COLO668 (cell line): ENCODE measurements around the gene ULBP2.
"Not testable (repeated sequence)": the region's sequence is repeated elsewhere in the genome, so short reads cannot be mapped to it uniquely, and the experiment has no call there.

ENCODE experiments used
- DNase-seq: peaks from one replicate; lab custom pipeline; 2025; ENCODE audit not compliant: unreplicated experiment; lab: John Stamatoyannopoulos, UW

The ULBP2 gene

DNA sequence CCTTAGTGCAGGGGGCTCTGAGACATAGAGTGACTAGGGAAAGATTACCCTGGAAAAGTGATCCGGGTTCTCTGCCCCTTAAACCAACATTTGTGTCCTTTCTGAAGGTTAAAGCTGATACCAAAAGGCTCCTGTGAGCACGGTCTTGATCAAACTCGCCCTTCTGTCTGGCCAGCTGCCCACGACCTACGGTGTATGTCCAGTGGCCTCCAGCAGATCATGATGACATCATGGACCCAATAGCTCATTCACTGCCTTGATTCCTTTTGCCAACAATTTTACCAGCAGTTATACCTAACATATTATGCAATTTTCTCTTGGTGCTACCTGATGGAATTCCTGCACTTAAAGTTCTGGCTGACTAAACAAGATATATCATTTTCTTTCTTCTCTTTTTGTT is 6.8 kb downstream of the ULBP2 start:
- DNase-seq: no peak

DNA sequence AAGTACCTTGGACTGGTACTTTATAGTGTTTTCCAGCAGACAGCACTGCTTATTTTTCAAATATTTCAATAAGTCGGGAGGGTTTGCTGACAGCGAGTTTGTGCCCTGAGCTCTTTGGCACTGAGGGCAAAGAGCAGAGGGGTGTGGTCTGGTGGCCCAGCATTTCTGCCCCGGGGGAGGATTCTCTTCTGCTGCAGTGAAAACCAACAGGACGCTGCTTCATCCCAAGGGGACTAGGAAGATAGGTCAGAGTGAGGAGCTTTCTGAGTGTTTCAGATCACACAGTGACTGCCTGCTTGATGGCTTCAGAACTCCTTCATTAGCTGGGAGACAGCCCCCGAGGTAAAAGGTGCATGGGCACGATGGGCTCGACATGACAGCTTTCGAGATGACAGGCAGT is 8.6 kb downstream of the ULBP2 start:
- DNase-seq: no peak

DNA sequence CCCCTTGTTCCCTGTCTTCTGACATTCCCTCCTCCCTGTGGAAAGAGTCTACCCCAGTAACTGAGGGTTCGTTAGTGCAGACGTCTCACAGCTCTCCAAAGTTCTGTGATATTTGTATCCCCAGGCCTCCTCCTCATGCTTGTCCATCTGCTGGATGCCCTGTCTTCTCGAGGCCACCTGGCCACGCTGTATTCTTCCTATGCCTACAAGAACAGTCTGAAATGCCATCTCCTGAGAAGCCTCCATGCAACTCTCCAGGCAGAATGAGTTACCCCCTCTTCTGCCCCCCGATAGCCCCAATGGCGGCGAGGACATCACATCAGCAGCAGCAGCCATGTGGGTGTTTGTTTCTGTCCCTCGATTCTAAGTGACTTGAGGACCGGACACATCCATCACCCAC is 9.3 kb downstream of the ULBP2 start:
- DNase-seq: no peak

DNA sequence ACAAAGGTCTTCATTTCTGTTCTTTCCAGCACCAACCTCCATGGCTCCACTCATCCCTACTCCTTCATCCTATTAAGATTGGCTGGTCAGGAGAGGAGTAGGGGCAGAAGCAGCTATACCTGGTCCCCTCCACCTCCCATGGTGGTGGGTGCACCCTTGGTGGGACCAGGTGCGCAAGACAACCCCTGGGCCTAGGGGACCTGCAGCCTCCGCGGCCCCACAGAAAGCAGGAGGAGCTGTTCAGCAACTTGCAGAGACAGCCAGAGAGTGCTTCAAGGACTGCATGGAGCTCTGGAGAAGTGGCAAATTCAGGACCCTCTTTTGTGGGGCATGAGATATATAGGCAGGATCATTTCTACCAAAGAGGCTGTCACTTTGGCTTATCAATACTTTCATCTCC is 9.8 kb downstream of the ULBP2 start:
- no peak for DNase-seq

DNA sequence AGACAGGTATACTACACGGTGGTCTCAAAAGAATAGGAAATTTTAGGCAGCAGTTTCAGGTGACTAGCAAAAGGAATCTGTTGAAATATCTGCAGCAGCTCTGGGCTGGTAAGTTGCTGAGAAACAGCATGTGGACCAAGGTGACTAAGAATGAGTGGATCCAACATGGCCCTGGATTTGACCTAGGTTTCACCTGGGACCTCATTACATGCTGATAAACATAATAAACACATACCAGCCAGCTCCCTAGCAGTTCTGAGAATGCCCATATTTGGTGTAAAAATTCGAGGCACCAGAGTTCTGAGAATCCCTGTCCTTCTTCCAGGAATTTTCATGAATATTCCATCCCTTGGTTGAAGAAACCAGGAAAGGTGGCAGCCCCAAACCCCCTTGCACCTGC is 11.6 kb downstream of the ULBP2 start:
- DNase-seq: not testable (repeated sequence)

DNA sequence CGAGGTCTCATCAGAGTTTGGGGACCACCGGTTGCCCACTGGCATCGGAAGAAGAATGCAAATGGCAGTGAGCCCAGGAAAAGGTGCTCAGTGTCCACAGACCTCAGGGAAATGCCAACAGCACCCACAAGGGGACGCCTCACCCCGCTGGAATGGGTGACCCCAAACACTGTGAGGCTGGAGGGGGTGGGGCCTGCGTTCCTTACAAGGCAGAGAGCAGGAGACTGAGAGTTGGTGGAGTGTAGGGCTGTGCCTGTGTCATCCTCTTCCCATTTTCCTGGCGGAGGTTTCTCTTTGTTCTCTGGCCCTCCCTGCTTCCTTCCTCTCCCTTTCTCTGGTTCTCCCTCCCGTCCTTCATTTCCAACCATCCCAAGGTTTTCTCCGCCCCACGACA is 12.1 kb downstream of the ULBP2 start:
- DNase-seq: not testable (repeated sequence)

DNA sequence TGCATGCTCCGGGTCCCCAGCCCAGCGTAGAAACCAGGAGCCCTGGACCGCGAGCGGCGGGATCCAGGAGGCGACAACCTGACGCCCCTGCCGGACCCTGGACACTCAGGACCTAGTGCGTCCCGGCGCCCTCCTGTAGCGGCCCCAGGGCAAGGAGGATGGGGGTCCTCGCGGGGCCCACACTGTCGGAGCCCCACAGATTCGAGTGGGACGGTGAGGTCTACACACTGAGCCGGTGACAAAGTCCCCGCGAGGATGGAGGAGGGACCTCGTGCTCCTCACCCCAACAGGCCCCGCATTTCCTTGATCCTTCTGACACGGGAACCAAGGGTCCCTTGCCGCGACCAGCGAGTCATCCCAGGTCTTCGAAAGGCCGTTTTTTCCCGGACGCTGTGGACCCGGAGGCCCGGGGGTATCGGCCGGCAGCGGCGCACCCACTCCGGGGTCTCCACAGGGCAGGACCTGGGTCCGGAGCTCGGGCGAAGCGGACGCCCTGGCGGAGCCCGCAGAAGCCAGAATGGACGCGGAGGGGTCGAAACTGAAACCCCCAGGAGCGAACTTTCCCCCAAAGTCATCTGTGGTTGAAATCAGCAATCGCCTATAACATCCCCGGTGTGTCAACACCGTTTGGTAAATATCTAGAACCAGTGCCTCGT is 12.6 kb downstream of the ULBP2 start:
- DNase-seq: not testable (repeated sequence)

DNA sequence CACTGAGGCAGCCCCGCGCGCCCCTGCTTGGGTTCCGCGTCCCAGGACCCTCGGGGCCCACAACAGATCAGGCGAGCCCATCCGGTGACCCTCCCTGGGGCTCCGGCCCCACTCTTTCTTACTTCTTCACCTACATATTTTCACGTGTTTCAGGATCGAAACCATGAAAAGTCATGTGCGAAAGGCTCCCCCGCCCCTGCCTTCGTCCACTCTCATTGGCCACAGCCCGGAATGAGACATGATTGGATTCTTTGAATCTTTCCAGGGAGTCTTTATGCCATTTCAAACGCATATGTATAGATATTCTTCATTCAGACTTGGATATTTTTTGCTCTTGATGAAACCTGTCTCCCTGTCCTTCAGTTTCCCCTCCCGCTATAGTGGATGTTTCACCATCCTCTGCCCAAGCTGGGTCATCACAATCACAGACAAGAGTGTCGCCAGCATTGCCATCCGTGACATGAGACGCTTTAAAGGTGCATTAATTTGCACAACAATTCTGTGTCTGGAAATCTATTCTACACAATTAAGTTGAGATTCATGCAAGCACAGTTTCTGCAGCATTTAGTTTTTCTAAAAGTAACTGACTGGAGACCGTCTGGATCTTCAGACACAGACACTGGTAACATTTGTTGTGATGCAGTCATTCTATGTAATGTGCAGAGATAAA is 13.3 kb downstream of the ULBP2 start:
- DNase-seq: not testable (repeated sequence)

DNA sequence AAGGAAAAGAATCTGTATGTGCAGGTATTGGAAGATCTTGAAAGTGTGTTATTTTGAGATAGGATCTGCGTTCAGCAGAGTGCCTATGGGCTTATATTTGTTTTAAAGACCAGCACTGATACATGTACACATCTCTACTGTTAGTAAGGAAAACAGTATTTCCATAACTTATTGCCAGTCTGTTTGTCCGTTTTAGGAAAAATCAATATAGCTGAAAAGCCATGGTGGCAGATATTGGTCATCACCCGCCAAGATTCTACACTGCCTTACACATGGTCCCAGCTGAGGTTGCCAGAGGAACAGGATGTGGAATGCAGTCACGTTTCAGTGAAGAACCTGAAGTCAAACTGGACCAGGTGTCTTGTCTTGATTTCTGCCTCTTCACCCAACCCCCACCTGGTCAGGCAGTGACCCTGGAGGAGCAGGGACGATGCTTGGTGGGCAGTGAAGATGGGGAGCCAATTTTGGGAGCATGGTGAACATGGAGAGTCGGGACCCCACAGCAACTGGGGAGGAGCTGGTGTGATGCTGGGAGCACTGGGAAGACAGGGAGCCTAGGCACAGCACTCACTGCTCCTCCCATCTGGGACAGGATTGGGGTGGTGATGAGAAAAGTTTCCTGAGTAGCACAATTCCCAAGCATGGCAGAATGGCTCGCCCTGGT is 14.0 kb downstream of the ULBP2 start:
- DNase-seq: not testable (repeated sequence)

DNA sequence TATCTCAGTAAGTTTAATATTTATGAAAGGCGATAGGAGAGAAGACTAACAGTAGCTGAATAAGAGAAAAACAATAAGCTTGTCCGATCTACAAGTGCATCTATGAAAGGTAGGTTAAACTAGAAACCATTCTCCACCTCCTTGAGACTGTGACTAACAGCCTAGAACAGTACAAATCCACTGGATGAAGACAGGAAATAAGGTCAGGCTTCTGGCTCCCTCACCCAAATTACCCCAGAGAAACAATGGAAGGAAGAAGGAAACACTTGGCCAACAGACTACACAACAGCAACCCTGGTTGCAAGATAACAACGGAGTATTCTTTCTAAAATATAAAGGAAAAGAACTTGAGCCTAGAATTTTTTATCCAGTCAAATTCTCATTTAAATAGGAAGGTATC is 16.3 kb downstream of the ULBP2 start:
- not testable (repeated sequence) for DNase-seq

DNA sequence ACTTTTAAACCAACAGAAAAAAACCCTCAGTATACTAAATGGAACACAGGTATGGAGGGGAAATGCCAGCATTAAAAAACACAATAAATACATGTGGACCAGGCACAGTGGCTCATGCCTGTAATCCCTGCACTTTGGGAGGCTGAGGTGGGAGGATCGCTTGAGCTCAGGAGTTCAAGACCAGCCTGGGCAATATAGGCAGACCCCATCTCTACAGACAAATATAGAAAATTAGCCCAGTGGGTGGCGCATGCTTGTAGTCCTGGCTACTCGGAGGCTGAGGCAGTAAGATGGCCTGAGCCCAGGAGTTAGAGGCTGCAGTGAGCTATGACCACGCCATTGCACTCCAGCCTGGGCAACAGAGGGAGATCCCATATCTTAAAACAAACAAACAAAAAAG is 18.0 kb downstream of the ULBP2 start:
- not testable (repeated sequence) for DNase-seq

DNA sequence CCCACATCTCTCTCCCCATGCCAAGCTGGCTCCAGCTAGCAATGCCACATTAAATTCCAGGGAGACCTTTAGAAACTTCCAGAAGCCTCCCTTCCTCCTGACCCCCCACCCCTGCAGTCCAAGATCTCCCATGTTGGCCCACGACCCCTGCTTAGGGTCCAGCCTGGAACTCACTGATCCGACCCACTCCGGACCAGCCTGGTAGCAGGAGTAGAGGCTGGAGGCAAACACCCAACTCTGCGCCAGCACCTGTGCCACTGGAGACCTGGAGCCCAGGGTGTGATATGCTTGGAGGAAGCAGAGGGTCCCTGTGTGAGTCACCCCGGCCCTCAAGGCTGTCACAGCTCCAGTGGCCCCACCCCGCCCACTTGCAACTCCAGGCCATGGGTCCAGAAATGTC is 18.7 kb downstream of the ULBP2 start:
- no peak for DNase-seq

DNA sequence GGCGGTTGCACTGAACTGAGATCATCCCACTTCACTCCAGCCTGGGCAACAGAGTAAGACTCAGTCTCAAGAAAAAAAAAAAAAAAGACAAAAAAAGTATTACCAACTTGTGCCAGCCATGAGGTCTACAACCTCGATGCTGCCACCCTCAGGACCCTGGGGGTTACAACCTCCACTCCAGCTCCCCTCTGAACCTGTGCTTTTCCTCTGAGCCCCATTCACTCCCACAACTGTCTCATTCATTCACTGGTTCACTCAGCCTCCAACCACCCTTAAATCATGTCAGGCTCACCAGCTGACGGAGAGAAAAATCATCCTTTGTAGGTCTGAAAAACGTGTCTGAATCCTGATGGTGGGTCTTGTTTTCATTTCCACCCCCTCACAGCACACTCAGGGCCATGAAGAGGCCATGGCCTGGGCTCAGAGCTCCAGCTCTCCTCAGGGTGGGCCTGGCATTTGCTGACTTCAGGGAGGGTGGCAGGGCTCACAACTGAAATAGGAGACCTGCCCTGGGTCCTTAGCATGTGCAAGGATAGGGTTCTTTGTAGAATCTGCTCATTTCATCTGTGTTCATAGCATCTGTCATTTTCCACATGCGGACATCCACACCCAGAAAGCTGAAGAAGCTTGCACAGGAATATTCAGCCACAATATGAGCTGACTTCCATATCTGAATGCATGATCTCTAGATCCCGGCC is 20.1 kb downstream of the ULBP2 start:
- no peak for DNase-seq

DNA sequence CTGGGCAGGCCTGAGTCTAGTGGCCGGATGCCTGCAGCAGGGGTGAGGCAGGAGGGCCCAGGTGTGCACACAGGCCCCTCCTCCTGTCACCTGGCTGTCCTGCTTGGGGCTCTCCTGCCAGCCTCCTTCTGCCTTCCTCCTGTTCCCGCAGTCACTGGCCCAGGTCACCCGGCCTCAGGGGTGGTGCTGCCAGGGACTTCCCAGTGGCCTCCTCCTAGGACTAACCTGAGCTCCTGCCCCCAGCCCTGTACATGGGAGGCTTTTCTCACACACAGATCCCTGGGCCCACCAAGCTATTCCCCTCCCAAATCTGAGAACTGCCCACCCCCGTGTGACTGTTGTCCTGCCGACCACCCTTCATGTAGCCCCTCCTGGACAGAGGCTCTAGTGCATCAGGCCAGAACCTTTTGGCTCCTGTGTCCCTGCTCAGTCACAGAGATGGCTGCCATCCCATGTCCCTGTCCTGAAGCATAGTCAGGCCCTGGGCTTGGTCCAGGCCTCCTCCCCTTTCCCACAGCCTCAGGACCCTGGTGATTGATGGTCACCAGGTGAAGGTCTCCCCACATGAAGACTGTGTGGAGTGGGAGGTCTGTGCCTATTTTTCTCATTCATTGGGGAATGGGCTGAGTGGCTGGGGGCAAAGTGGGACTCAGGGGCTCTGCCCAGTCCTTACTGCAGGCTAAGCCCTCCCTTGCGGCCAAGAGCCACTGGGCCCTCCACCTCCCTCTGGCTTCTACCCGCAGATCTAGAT is 20.8 kb downstream of the ULBP2 start:
- DNase-seq: no peak

DNA sequence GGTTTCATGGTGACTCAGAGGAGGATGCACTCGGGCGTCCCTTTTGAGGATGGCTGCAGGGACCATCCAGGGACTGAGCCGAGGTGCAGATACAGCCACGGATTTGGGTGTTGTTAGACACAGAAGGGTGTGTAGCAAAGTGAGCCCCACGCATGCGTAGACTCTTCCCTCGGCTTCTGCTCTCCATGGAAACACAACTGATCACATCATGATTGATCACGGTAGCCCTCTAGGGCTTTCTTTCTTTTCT is 21.3 kb downstream of the ULBP2 start:
- peak; percentile 59 for DNase-seq

DNA sequence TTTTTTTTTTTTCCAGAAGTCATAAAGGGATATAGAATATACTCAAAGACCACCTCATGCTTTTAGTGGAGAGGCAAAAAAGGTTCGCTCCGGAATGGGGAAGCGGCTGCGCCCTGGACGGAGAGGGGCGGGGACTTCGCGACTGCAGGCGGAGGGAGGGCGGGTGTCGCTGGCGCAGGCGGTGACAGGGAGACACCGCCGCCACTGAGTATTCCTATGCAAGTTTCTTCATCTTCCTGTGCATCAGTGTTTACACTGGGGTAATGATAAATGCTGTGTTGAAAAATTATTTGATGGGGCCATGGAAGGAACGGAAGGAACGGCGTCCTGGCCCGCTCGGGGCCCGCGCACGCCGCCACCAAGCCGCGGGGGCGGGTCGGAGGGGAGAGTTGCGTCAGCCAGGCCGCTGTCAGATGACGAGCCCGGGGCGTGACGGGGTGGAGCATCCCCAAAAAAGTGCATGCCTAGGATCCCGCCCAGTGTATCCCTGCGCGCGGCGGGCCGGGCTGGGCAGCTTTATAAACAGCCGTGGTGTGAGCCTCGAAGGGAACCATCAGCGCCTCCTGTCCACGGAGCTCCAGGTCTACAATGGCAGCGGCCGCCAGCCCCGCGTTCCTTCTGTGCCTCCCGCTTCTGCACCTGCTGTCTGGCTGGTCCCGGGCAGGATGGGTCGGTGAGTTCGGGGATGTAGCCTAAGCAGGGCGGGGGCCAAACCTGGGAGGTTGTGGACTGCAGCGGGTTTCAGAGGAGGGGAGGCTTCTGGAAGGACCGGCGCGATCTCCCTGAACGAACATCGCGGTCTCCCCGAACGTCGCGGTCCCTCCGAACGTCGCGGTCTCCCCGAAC is 21.9 kb downstream of the ULBP2 start, which contains the start of gene ULBP1:
ULBP1 (plus strand) TSS at position 482 of the 846 bp plus-strand sequence; CDS start at position 589, 107 bp downstream.
- DNase-seq: peak; percentile 83

DNA sequence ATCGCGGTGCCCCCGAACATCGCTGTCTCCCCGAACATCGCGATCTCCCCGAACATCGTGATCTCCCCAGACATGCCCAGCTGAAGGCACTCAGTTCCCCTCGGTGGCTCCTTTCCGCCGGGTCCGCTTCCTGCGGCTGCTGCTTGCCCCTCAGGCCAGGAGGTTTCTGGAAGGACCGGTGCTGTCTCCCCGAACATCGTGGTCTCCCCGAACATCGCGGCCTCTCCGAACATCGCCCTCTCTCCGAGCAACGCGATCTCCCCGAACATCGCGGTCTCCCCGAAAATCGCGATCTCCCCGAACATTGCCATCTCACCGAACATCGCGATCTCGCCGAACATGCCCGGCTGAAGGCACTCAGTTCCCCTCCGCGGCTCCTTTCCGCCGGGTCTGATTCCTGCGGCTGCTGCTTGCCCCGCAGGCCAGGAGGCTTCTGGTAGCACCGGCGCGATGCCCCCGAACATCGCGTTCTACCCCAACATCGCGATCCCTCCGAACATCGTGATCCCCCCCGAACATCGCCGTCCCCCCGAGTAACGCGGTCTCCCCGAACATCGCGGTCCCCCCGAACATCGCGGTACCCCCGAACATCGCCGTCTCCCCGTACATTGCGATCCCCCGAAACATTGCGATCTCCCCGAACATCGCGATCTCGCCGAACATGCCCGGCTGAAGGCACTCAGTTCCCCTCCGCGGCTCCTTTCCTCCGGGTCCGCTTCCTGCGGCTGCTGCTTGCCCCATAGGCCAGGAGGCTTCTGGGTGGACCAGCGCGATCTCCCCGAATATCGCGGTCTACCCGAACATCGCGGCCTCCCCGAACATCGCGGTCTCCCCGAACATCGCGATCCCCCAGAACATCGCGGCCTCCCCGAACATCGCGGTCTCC is 22.7 kb downstream of the ULBP2 start:
- peak; percentile 31 for DNase-seq

DNA sequence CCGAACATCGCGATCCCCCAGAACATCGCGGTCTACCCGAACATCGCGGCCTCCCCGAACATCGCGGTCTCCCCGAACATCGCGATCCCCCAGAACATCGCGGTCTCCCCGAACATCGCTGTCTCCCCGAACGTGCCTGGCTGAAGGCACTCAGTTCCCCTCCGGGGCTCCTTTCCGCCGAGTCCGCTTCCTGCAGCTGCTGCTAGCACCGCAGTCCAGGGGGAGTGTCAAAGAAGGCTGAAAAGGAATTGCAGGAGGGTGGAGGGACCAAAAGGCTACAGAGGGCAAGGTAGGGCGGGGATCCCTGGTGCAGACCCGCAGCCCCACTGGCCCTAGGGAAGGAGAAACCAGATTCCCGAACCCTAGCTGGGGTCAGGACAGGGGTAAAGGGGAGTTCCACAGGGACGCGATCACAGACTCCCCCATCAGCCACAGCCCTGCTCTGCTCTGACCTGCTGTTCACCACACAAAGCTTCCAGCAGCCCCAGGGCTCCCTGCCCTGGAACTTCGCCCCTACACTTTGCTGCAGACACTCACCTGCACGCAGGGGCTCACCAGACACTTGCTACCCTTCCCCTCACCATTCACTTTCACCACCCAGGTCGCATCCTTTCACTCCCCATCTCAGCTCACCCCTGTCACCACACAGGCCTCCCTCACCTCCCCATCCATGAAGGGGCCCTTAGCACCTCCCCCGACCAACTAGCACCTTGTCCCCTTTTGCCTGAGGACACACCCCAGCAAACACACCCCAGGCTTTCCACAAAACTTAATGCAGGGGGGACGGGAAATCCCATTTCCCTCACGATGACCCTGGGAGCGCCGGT is 23.6 kb downstream of the ULBP2 start:
- DNase-seq: peak; percentile 15
